Parathyroid adenoma (tissue), 2 donors: Measurements from ENCODE around the gene PTPRM.

Experiments used
- H2AFZ ChIP-seq: fragments of 300-600 bp; sonication (generic); one replicate; pipeline ENCODE4 v1.7.0; 2017; ENCODE audit warnings: antibody characterized with exemption, mild to moderate bottlenecking
- H3K27ac ChIP-seq: fragments of 300-600 bp; sonication (generic); one replicate; pipeline ENCODE4 v1.7.0; 2017
- H3K27me3 ChIP-seq: fragments of 300-600 bp; sonication (generic); one replicate; pipeline ENCODE4 v1.7.0; 2017; ENCODE audit warnings: low read length; ENCODE audit not compliant: control insufficient read depth, insufficient read depth
- H3K36me3 ChIP-seq: fragments of 300-600 bp; sonication (generic); one replicate; pipeline ENCODE4 v1.7.0; 2017; ENCODE audit warnings: low read length; ENCODE audit not compliant: control insufficient read depth, insufficient read depth
- H3K4me1 ChIP-seq: fragments of 300-600 bp; sonication (generic); one replicate; pipeline ENCODE4 v1.7.0; 2017; ENCODE audit warnings: control low read depth
- H3K4me2 ChIP-seq: fragments of 300-600 bp; sonication (generic); one replicate; pipeline ENCODE4 v1.7.0; 2017; ENCODE audit warnings: low read length
- H3K4me3 ChIP-seq: fragments of 300-600 bp; sonication (generic); one replicate; pipeline ENCODE4 v1.7.0; 2017; ENCODE audit warnings: low read depth, low read length
- H3K79me2 ChIP-seq: fragments of 300-600 bp; sonication (generic); one replicate; pipeline ENCODE4 v1.7.0; 2017; ENCODE audit warnings: control low read depth
- H3K9ac ChIP-seq: fragments of 300-600 bp; sonication (generic); one replicate; pipeline ENCODE4 v1.7.0; 2017; ENCODE audit warnings: mild to moderate bottlenecking
- H3K9me3 ChIP-seq: fragments of 300-600 bp; sonication (generic); one replicate; pipeline ENCODE4 v1.7.0; 2017; ENCODE audit warnings: low read length; ENCODE audit not compliant: control insufficient read depth
- CTCF ChIP-seq: fragments of 300-600 bp; sonication (generic); IDR thresholded peaks from one replicate; pipeline ENCODE4 v1.7.0; 2017; ENCODE audit warnings: antibody characterized with exemption, mild to moderate bottlenecking
- donor health status: primary hyperparathyroidism.

Gene PTPRM

GRCh38 chr18:8413189-8413588 lies 846.1 kb downstream of the PTPRM start:
- H3K9ac ChIP-seq = no peak overlapping the region
- H3K4me1 ChIP-seq = no peaks in the 10 kb centered on the region
- no peaks in the 10 kb centered on the region for H3K27me3 ChIP-seq
- H3K9me3 ChIP-seq = no peaks in the 10 kb centered on the region
- TF ChIP-seq CTCF = no peak
- H3K4me2 ChIP-seq = no peak overlapping the region
- H3K27ac ChIP-seq = no peak overlapping the region
- no peaks in the 10 kb centered on the region for H3K36me3 ChIP-seq
- H2AFZ ChIP-seq = no peak overlapping the region
- no peak overlapping the region for H3K4me3 ChIP-seq
- no peaks in the 10 kb centered on the region for H3K79me2 ChIP-seq

- no peaks in the 10 kb centered on the region for H3K27me3 ChIP-seq
- H3K4me3 ChIP-seq = no peak overlapping the region
- no peak for TF ChIP-seq CTCF
- H3K36me3 ChIP-seq = no peaks in the 10 kb centered on the region
- no peaks in the 10 kb centered on the region for H3K9me3 ChIP-seq
- no peak overlapping the region for H2AFZ ChIP-seq
- H3K9ac ChIP-seq = no peak overlapping the region
- no peak overlapping the region for H3K4me2 ChIP-seq
- no peak overlapping the region for H3K27ac ChIP-seq
- no peaks in the 10 kb centered on the region for H3K4me1 ChIP-seq
- no peaks in the 10 kb centered on the region for H3K79me2 ChIP-seq
Observed at GRCh38 chr18:8413751-8414150, 846.6 kb downstream of the PTPRM start.

- Histone ChIP-seq H3K4me2 (no peak overlapping the region), H3K27ac (no peak overlapping the region), H3K9me3 (no peaks in the 10 kb centered on the region), H3K27me3 (no peaks in the 10 kb centered on the region), H3K36me3 (no peaks in the 10 kb centered on the region), H3K9ac (no peak overlapping the region), H2AFZ (no peak overlapping the region), H3K4me3 (no peak overlapping the region), H3K79me2 (no peaks in the 10 kb centered on the region), H3K4me1 (no peaks in the 10 kb centered on the region)
- no peak for TF ChIP-seq CTCF
Observed at GRCh38 chr18:8416212-8417019, 849.3 kb downstream of the PTPRM start.

- Histone ChIP-seq H3K4me3 (no peak overlapping the region), H2AFZ (no peak overlapping the region), H3K9me3 (no peaks in the 10 kb centered on the region), H3K36me3 (no peaks in the 10 kb centered on the region), H3K27ac (no peak overlapping the region), H3K27me3 (no peaks in the 10 kb centered on the region), H3K9ac (no peak overlapping the region), H3K79me2 (no peaks in the 10 kb centered on the region), H3K4me1 (no peaks in the 10 kb centered on the region), H3K4me2 (no peak overlapping the region)
- no peak for TF ChIP-seq CTCF
Observed at GRCh38 chr18:8422391-8422790, 855.3 kb downstream of the PTPRM start.

GRCh38 chr18:8423051-8423557 lies 856.0 kb downstream of the PTPRM start:
- no peak for TF ChIP-seq CTCF
- Histone ChIP-seq H3K4me3 (no peak overlapping the region), H3K4me2 (no peak overlapping the region), H3K36me3 (no peaks in the 10 kb centered on the region), H3K27me3 (no peaks in the 10 kb centered on the region), H3K9ac (no peak overlapping the region), H3K79me2 (no peaks in the 10 kb centered on the region), H3K4me1 (no peaks in the 10 kb centered on the region), H3K9me3 (no peaks in the 10 kb centered on the region), H2AFZ (no peak overlapping the region), H3K27ac (no peak overlapping the region)
